A673 (cell line): ENCODE results near the gene F11R.

Experiments
- EZH2 ChIP-seq: fragments of 200-600 bp; sonication (generic); IDR thresholded peaks from 2 replicates; pipeline ENCODE4 v1.6.1; 2017; ENCODE audit warnings: borderline replicate concordance, low read depth, mild to moderate bottlenecking, mixed read lengths, antibody characterized with exemption, low read length; ENCODE audit not compliant: poor library complexity, severe bottlenecking
- TF ChIP-seq, protein P1 (sequence below): fragments of 300-800, 200-600 bp; sonication (generic); conservative IDR thresholded peaks from 2 replicates; pipeline ENCODE4 v1.5.1; 2017; ENCODE audit warnings: low read depth, mild to moderate bottlenecking, antibody characterized with exemption, low read length, moderate library complexity, mixed read lengths

GRCh38 chr1:160952129-160952510 lies 68.8 kb downstream of the F11R start:
- TF ChIP-seq, protein P1, sequence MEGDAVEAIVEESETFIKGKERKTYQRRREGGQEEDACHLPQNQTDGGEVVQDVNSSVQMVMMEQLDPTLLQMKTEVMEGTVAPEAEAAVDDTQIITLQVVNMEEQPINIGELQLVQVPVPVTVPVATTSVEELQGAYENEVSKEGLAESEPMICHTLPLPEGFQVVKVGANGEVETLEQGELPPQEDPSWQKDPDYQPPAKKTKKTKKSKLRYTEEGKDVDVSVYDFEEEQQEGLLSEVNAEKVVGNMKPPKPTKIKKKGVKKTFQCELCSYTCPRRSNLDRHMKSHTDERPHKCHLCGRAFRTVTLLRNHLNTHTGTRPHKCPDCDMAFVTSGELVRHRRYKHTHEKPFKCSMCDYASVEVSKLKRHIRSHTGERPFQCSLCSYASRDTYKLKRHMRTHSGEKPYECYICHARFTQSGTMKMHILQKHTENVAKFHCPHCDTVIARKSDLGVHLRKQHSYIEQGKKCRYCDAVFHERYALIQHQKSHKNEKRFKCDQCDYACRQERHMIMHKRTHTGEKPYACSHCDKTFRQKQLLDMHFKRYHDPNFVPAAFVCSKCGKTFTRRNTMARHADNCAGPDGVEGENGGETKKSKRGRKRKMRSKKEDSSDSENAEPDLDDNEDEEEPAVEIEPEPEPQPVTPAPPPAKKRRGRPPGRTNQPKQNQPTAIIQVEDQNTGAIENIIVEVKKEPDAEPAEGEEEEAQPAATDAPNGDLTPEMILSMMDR, result no peak
- no peak for TF ChIP-seq EZH2
